ENCODE data around the gene LIPG.

Gene LIPG

GRCh38 chr18:49631146-49631866 is 69.4 kb downstream of the LIPG start:
- no peak for DNase-seq (ENCODE audit: insufficient read length, low spot score)
- FAIRE-seq, result no peak

DNA sequence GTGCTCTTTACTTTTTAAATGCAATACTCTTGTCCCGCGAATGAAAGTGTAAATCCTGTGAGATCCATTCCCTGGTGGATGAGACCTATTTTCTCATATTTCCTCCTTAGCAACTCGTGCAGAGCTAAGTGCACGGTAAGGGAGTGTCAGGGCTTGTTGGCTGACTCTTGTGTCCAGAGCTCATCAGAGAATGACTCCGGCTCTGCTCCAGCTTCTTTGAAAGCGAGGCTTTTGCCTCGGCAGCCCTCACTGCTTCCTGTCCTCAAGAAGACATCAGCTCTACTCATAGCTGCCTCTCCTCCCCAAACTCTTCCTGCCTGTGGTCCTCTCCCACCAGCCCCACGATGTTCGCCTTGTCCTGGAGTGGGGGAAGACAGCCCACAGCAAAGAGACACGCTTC is 70.7 kb downstream of the LIPG start:
- no peak for FAIRE-seq
- no peak for DNase-seq (ENCODE audit: insufficient read length, low spot score)

GRCh38 chr18:49638209-49638785 is 76.4 kb downstream of the LIPG start:
- DNase-seq (ENCODE audit: insufficient read length, low spot score), result no peak
- no peak for FAIRE-seq

DNA sequence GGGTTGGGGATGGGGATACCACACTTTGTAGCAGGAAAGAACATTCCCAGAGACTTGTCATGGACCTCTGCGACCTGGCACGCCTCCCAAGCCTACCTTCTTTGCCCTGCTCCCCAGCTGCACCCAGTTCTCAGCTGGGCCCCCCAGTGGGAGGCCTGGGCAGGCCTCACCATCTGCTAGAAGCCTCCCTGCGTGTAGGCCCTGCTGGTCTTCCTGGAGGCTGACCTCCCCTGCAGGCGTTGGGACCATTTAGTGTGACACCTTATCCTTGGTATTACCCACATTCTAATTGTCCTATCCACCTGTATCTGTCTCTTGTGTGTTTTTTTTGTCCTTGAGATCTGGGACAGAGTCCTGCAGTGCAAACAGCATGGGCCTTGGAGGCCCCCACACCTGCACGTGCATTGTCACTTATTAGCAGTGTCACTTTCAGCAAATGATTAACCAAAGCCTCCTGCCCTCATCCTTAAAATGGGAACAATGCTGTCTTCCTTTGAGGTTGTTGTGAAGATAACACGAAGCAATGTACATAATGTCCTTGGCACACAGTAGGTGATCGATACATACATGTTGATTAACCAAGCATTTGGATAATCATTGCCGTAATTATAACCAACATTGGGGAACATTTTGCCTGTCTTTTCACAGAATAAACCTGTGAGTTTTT is 77.2 kb downstream of the LIPG start:
- FAIRE-seq, result no peak

GRCh38 chr18:49639643-49640391 is 78.0 kb downstream of the LIPG start:
- DNase-seq (ENCODE audit: insufficient read length, low spot score) (no peak), FAIRE-seq (no peak)

More for the DNA sequence above, 77.2 kb downstream of the LIPG start:
- DNase-seq (ENCODE audit: insufficient read length, low spot score), result no peak

DNA sequence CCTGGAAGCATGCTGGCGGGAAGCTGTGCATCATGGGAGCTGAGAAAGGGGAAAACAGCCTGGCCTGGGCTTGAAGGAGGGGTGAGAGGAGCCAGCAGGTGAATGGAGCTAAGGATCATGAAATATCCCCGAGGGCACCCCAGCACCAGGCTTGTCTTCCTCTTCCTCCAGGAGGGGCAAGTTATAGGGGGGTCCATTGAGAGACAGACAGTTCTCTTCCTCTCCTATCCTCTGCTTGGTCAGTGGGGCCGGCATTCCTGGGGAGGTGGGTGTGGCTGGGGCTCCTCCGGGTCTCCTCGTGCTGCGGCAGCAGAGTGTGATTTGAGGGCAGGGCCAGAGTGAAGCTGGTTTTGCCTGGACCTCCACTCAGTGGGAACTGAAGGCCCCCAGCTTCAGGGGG is 78.9 kb downstream of the LIPG start:
- DNase-seq (ENCODE audit: insufficient read length, low spot score) (no peak), FAIRE-seq (no peak)

GRCh38 chr18:49645196-49645595 is 83.3 kb downstream of the LIPG start:
- DNase-seq (ENCODE audit: insufficient read length, low spot score) (no peak), FAIRE-seq (no peak)

GRCh38 chr18:49645841-49646351 is 84.0 kb downstream of the LIPG start:
- FAIRE-seq (no peak), DNase-seq (ENCODE audit: insufficient read length, low spot score) (no peak)

GRCh38 chr18:49646873-49647272 is 85.0 kb downstream of the LIPG start:
- DNase-seq (ENCODE audit: insufficient read length, low spot score), result no peak
- no peak for FAIRE-seq

- DNase-seq (ENCODE audit: insufficient read length, low spot score), result no peak
- FAIRE-seq, result no peak
These were observed 85.8 kb downstream of the LIPG start for GRCh38 chr18:49647496-49648168.

- DNase-seq (ENCODE audit: insufficient read length, low spot score), result no peak
- FAIRE-seq, result no peak
These were observed 86.5 kb downstream of the LIPG start for GRCh38 chr18:49648326-49648725.

Measured in HTR-8/SVneo (cell line).